ENCODE results near the gene PATJ. TPM values are rescaled to one million over a fixed set of nuclear protein-coding genes. Genes with fewer than 3 reads are reported as not detected.

PATJ gene
- total RNA-seq, 1 experiment from 2014 or later, result 28.7 TPM

- Histone ChIP-seq H3K27me3 (ENCODE audit: low read length) (no peaks in the 10 kb centered on the region), H3K9me2 (replicated peaks; ENCODE audit: low read length) (no peaks in the 10 kb centered on the region), H3K9me3 (ENCODE audit: low read length) (no peaks in the 10 kb centered on the region), H3K79me2 (ENCODE audit: low read length) (peaks cover 89% of the 10 kb centered on the region), H3K27ac (ENCODE audit: low read length) (no peak overlapping the region), H2AFZ (ENCODE audit: low read length) (no peak overlapping the region), H3K9ac (ENCODE audit: low read length) (no peak overlapping the region), H3K4me1 (ENCODE audit: insufficient read depth, low read length) (peaks cover 19% of the 10 kb centered on the region), H4K20me1 (ENCODE audit: low read length) (no peaks in the 10 kb centered on the region), H3K4me2 (ENCODE audit: low read length) (no peak overlapping the region), H3K36me3 (ENCODE audit: low read depth, low read length) (no peaks in the 10 kb centered on the region), H3F3A (ENCODE audit: low read length, unreplicated experiment) (no peaks in the 10 kb centered on the region), H3K4me3 (ENCODE audit: low read length) (no peak overlapping the region)
- DNase-seq (no peak), ATAC-seq (no peak)
- intact Hi-C loops (cut with micrococcal nuclease), result no loop called here
- BruUV-seq (replicated peaks), result no TSS peak
- ChIA-PET CTCF (interaction anchor here (0.6 kb wide), 1 partner anchor 120 kb away, joined by 3 read pairs; no protein-coding TSS in a partner anchor), POLR2A (ENCODE audit: unreplicated experiment) (no interaction called here)
- TF ChIP-seq EZH2 (IDR thresholded peaks at IDR 0.05; ENCODE audit: low read length, unreplicated experiment) (no peak), CTCF (conservative IDR thresholded peaks at IDR 0.05; ENCODE audit: low read depth, low read length) (no peak), EZH2phosphoT487 (IDR thresholded peaks at IDR 0.05; ENCODE audit: borderline replicate concordance, low read length) (no peak)
Observed at GRCh38 chr1:61748566-61748965, 6.3 kb downstream of the PATJ start.

GRCh38 chr1:61749574-61749973 lies 7.3 kb downstream of the PATJ start:
- intact Hi-C loops (cut with micrococcal nuclease), result no loop called here
- ChIA-PET POLR2A (ENCODE audit: unreplicated experiment) (no interaction called here), CTCF (no interaction called here)
- Histone ChIP-seq H3K9ac (ENCODE audit: low read length) (no peak overlapping the region), H3K27ac (ENCODE audit: low read length) (no peak overlapping the region), H3K4me3 (ENCODE audit: low read length) (no peak overlapping the region), H3K4me1 (ENCODE audit: insufficient read depth, low read length) (peaks cover 15% of the 10 kb centered on the region), H3K4me2 (ENCODE audit: low read length) (no peak overlapping the region), H4K20me1 (ENCODE audit: low read length) (no peaks in the 10 kb centered on the region), H3K36me3 (ENCODE audit: low read depth, low read length) (no peaks in the 10 kb centered on the region), H2AFZ (ENCODE audit: low read length) (no peak overlapping the region), H3K79me2 (ENCODE audit: low read length) (peaks cover 79% of the 10 kb centered on the region), H3F3A (ENCODE audit: low read length, unreplicated experiment) (no peaks in the 10 kb centered on the region), H3K9me3 (ENCODE audit: low read length) (no peaks in the 10 kb centered on the region), H3K27me3 (ENCODE audit: low read length) (no peaks in the 10 kb centered on the region), H3K9me2 (replicated peaks; ENCODE audit: low read length) (no peaks in the 10 kb centered on the region)
- no peak for ATAC-seq
- DNase-seq, result no peak
- BruUV-seq (replicated peaks), result no TSS peak
- TF ChIP-seq EZH2 (IDR thresholded peaks at IDR 0.05; ENCODE audit: low read length, unreplicated experiment) (no peak), CTCF (conservative IDR thresholded peaks at IDR 0.05; ENCODE audit: low read depth, low read length) (no peak), EZH2phosphoT487 (IDR thresholded peaks at IDR 0.05; ENCODE audit: borderline replicate concordance, low read length) (no peak)

DNA sequence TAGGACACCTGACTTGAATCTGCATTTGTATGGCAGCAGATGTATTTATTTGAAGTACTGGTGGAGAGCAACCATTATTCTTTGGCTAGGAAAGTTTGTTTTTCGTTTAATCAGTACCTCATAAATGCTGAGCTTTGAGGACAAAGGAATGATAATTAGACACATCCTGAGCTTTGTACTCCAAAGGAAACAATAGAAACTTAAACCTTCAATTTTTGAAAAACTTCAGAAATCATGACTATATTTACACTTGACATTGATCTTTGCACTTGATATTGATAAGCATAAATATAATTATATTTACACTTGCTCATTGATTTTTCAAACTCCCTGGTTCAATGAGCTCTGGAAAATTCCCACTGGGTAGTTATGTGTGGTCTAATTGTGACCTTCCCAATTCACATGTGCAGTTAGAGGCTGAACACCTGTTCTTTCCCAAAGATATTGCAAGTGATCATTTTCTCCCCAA lies 10.7 kb downstream of the PATJ start:
- Histone ChIP-seq H3K27ac (ENCODE audit: low read length) (no peak overlapping the region), H2AFZ (ENCODE audit: low read length) (no peak overlapping the region), H3K79me2 (ENCODE audit: low read length) (peaks cover 85% of the 10 kb centered on the region), H4K20me1 (ENCODE audit: low read length) (no peaks in the 10 kb centered on the region), H3K9me3 (ENCODE audit: low read length) (no peaks in the 10 kb centered on the region), H3K4me1 (ENCODE audit: insufficient read depth, low read length) (peaks cover 10% of the 10 kb centered on the region), H3K4me3 (ENCODE audit: low read length) (no peak overlapping the region), H3K27me3 (ENCODE audit: low read length) (no peaks in the 10 kb centered on the region), H3K4me2 (ENCODE audit: low read length) (no peak overlapping the region), H3K9ac (ENCODE audit: low read length) (no peak overlapping the region), H3K36me3 (ENCODE audit: low read depth, low read length) (0 out of 2 replicates have a peak, but pooled peaks cover 2% of the 10 kb centered on the region), H3F3A (ENCODE audit: low read length, unreplicated experiment) (no peaks in the 10 kb centered on the region), H3K9me2 (replicated peaks; ENCODE audit: low read length) (no peaks in the 10 kb centered on the region)
- POLR2A ChIA-PET (ENCODE audit: unreplicated experiment), result no interaction called here
- BruUV-seq (replicated peaks), result no TSS peak
- DNase-seq (no peak), ATAC-seq (no peak)
- no peak for TF ChIP-seq EZH2phosphoT487 (IDR thresholded peaks at IDR 0.05; ENCODE audit: borderline replicate concordance, low read length)
- TF ChIP-seq EZH2 (IDR thresholded peaks at IDR 0.05; ENCODE audit: low read length, unreplicated experiment), result no peak
- no peak for TF ChIP-seq CTCF (conservative IDR thresholded peaks at IDR 0.05; ENCODE audit: low read depth, low read length)
- CTCF ChIA-PET, result no interaction called here
- intact Hi-C loops (cut with micrococcal nuclease), result no loop called here
